Esophagus muscularis mucosa (tissue), 4 donors: Measurements from ENCODE around the gene GON7. TPM values are rescaled to one million over a fixed set of nuclear protein-coding genes. Genes with fewer than 3 reads are reported as not detected.
"Not testable (repeated sequence)": the region's sequence is repeated elsewhere in the genome, so short reads cannot be mapped to it uniquely, and the experiment has no call there.

ENCODE experiments used
- DNase-seq: peaks from one replicate; pipeline ENCODE4 v3.0.0-alpha.2; 2017; ENCODE audit errors: extremely low spot score
- H3K27ac ChIP-seq, 4 donors: fragments of 200-600 bp; sonication (generic); replicated peaks in 1 of 4; 1 replicate in 3 of 4; 2 replicates in 1 of 4; pipeline ENCODE4 v1.5.1; 2016 to 2019; ENCODE audit warnings: mild to moderate bottlenecking in 1 of 4
- H3K27me3 ChIP-seq, 4 donors: fragments of 200-600 bp; sonication (generic); one replicate each; pipeline versions ENCODE4 v1.5.1 to v1.6.0; 2016 to 2019
- H3K36me3 ChIP-seq, 4 donors: fragments of 200-600 bp; sonication (generic); one replicate each; pipeline ENCODE4 v1.5.1; 2016 to 2019
- H3K4me1 ChIP-seq, 4 donors: fragments of 200-600 bp; sonication (generic); one replicate each; pipeline ENCODE4 v1.5.1; 2016 to 2019
- H3K4me3 ChIP-seq, 4 donors: fragments of 200-600 bp; sonication (generic); 1 replicate in 2 of 4; 2 replicates in 2 of 4; pipeline ENCODE4 v1.5.1; 2016 to 2019; ENCODE audit warnings: mild to moderate bottlenecking in 4 of 4, moderate library complexity in 1 of 4
- H3K9me3 ChIP-seq, 4 donors: fragments of 200-600 bp; sonication (generic); 1 replicate in 3 of 4; 2 replicates in 1 of 4; pipeline ENCODE4 v1.5.1; 2016 to 2019
- EP300 ChIP-seq: sonication (generic); formaldehyde crosslinking; IDR thresholded peaks from one replicate; pipeline ENCODE4 v1.6.1; 2017; ENCODE audit warnings: antibody characterized with exemption
- POLR2A ChIP-seq: fragments of 450-650 bp; IDR thresholded peaks from one replicate; pipeline ENCODE4 v1.6.1; 2017; ENCODE audit warnings: antibody characterized with exemption, moderate library complexity, mild to moderate bottlenecking, low read depth
- POLR2AphosphoS5 ChIP-seq, 2 donors: sonication (generic); formaldehyde crosslinking; IDR thresholded peaks; one replicate each; pipeline ENCODE4 v1.6.1; 2017; ENCODE audit warnings: antibody characterized with exemption in 2 of 2
- WGBS: methylation state at CpG from one replicate; pipeline ENCODE4 v1.1.5; 2018; 5-methylcytosine and 5-hydroxymethylcytosine counted together
- intact Hi-C: fragments of 100-400 bp; cut with DNase I; formaldehyde crosslinking; loops from one replicate; pipeline ENCODE4 v1.15.1; 2023
- total RNA-seq, 4 donors: library from RNA; depleted of rRNA; stranded (reverse); fragments of >200 nt; gene quantifications; one replicate each; pipeline versions ENCODE4 v1.1.0 to v1.2.1, GENCODE V29; 2016
- TF ChIP-seq, protein P1 (sequence below), 3 experiments: fragments of 200-600 bp in 2 of 3; fragments of 450-650 bp in 1 of 3; sonication (generic) in 2 of 3; IDR thresholded peaks; one replicate each; pipeline ENCODE4 v1.5.1; 2017 to 2019; ENCODE audit warnings: antibody characterized with exemption in 3 of 3, mild to moderate bottlenecking in 2 of 3, moderate library complexity in 1 of 3

The GON7 gene
- total RNA-seq, 4 donors from 2014 or later: 6.1 to 14.5 (median 11.6) TPM

DNA sequence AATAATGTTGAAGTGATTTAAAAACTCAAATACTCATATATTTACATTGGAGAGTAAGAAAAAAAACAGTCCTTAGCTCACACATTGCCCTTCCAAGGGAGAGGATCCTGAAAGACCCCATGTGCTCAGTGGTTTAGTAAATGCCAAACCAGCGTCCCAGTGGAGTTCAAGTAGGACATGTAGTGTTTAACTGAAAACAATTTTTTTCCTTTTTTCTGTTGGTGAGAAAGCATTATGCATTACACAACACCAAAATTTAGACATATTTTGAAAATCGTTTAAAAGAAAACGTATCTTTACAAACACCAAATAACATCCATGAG, 33.8 kb upstream of the GON7 start:
- no peak for TF ChIP-seq POLR2A
- no peak for TF ChIP-seq EP300
- TF ChIP-seq, protein P1, sequence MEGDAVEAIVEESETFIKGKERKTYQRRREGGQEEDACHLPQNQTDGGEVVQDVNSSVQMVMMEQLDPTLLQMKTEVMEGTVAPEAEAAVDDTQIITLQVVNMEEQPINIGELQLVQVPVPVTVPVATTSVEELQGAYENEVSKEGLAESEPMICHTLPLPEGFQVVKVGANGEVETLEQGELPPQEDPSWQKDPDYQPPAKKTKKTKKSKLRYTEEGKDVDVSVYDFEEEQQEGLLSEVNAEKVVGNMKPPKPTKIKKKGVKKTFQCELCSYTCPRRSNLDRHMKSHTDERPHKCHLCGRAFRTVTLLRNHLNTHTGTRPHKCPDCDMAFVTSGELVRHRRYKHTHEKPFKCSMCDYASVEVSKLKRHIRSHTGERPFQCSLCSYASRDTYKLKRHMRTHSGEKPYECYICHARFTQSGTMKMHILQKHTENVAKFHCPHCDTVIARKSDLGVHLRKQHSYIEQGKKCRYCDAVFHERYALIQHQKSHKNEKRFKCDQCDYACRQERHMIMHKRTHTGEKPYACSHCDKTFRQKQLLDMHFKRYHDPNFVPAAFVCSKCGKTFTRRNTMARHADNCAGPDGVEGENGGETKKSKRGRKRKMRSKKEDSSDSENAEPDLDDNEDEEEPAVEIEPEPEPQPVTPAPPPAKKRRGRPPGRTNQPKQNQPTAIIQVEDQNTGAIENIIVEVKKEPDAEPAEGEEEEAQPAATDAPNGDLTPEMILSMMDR (IDR thresholded peaks at IDR 0.05): no peak
- TF ChIP-seq POLR2AphosphoS5 (IDR thresholded peaks at IDR 0.05): no peak
- intact Hi-C loops: no loop called here
- H3K4me3 ChIP-seq: no peak overlapping the region
- DNase-seq: no peak
- no peaks in the 10 kb centered on the region for H3K4me1 ChIP-seq
- no peaks in the 10 kb centered on the region for H3K27me3 ChIP-seq
- no peak overlapping the region for H3K27ac ChIP-seq
- H3K9me3 ChIP-seq: no peaks in the 10 kb centered on the region
- peaks cover 18 to 61% (median 58%) of the 10 kb centered on the region in 4 donors for H3K36me3 ChIP-seq
- WGBS: 86% methylated on average over 3 of the region's 3 CpGs

DNA sequence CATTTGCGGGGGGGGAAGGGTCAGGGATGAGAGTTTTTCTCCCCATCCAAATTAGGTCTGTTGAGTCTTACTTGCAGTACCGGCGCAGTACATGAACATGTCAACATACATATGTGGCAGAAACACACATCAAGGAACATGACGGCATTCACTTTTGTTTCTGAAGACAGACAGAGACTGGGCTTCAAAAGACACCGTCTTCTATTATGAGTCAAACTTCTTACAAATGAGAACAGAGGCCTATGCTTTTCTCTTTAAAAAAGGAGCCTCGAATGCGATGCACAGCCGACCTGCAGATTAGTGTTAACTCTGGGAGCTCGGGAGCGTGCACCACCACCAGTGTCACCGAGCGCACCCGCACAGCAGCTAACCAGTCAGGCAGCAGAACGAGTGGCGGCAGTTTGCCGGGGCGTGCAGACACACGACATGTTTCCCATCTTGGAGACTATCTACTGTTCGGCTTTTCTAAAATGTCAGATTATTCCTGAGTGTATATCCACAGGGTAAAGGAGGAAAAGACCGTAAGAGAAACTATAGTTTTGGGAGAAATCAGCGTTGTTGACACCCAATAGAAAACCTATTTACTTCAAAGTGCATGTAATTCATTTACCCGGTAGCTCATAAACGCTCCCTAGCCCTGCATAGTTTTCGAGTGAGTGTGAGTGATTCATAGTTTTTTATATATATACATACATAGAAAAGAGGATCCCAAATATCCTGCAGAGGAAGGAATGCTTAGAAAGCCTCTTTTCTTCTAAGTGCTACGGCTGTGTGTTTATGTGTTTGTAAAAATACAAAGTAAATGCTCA, 33.2 kb upstream of the GON7 start:
- no peak for TF ChIP-seq POLR2A
- Histone ChIP-seq H3K9me3 (no peaks in the 10 kb centered on the region), H3K4me1 (no peaks in the 10 kb centered on the region), H3K27ac (no peak overlapping the region), H3K4me3 (no peak overlapping the region), H3K36me3 (peaks cover 15 to 56% (median 53%) of the 10 kb centered on the region in 4 donors), H3K27me3 (no peaks in the 10 kb centered on the region)
- WGBS: 92% methylated on average over 25 of the region's 25 CpGs
- intact Hi-C loops: no loop called here
- DNase-seq: no peak

- Histone ChIP-seq H3K4me3 (no peak overlapping the region), H3K4me1 (peaks cover 3 to 18% (median 16%) of the 10 kb centered on the region in 4 donors), H3K9me3 (no peaks in the 10 kb centered on the region), H3K36me3 (peaks cover 0 to 6% (median 2%) of the 10 kb centered on the region in 4 donors), H3K27me3 (no peaks in the 10 kb centered on the region), H3K27ac (no peak overlapping the region)
- no peak for DNase-seq
- 64% methylated on average over 10 of the region's 10 CpGs for WGBS
- intact Hi-C loops: no loop called here
- TF ChIP-seq, protein P1 (IDR thresholded peaks at IDR 0.05): no peak
- TF ChIP-seq POLR2AphosphoS5 (IDR thresholded peaks at IDR 0.05) (no peak), EP300 (no peak), POLR2A (no peak)
These were observed 27.9 kb upstream of the GON7 start for GRCh38 chr14:93234798-93235197.

- H3K27ac ChIP-seq, DNase-seq, intact Hi-C loops, H3K9me3 ChIP-seq, H3K4me3 ChIP-seq, H3K27me3 ChIP-seq: not testable (repeated sequence)
- WGBS: 95% methylated on average over 5 of the region's 5 CpGs
- Histone ChIP-seq H3K36me3 (peaks cover 0 to 18% (median 13%) of the 10 kb centered on the region in 4 donors), H3K4me1 (peaks cover 3 to 18% (median 16%) of the 10 kb centered on the region in 4 donors)
These were observed 26.2 kb upstream of the GON7 start for GRCh38 chr14:93233078-93233477.

DNA sequence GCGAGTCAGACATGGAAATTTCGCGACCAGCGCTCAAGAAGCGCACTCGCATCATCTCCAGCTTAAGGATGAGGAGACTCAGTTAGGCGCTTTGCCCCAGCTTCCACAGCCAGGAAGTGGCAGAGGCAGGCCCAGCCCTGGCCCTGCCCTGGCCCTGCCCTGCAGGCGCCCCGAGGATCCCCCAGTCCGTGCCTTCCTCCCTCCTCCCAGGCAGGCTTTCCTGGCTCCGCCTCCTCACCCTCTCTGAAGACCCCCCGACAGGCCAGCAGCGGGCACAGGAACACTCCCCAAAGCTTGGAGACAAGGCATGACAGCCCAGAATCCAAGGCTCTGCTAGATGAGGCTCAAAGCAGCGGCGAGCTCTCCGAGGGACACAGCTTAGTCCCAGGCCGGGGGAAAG, 25.3 kb upstream of the GON7 start:
- intact Hi-C loops: no loop called here
- TF ChIP-seq EP300: no peak
- TF ChIP-seq POLR2AphosphoS5 (IDR thresholded peaks at IDR 0.05): no peak
- no peak for TF ChIP-seq POLR2A
- TF ChIP-seq, protein P1 (IDR thresholded peaks at IDR 0.05): no peak
- 80% methylated on average over 14 of the region's 17 CpGs for WGBS

More for the DNA sequence above, 25.3 kb upstream of the GON7 start:
- no peaks in the 10 kb centered on the region for H3K9me3 ChIP-seq
- peak overlapping the region in 3 of 4 donors; percentile 41 to 59 (median 55) for H3K4me3 ChIP-seq
- peaks cover 9 to 26% (median 23%) of the 10 kb centered on the region in 4 donors for H3K36me3 ChIP-seq
- no peak overlapping the region for H3K27ac ChIP-seq
- no peak for DNase-seq
- H3K27me3 ChIP-seq: no peaks in the 10 kb centered on the region
- peaks cover 3 to 18% (median 16%) of the 10 kb centered on the region in 4 donors for H3K4me1 ChIP-seq
